Stimulated activated CD4-positive, alpha-beta T cell treated with anti-CD3 and anti-CD28 coated beads, Interleukin-1b, Interleukin-23, amount 100 ng/mL, for 1 hour (primary cell): ENCODE data around the gene SIDT2.
"Not testable (repeated sequence)": the region's sequence is repeated elsewhere in the genome, so short reads cannot be mapped to it uniquely, and the experiment has no call there.

ENCODE experiments used
- DNase-seq, 2 donors: peaks; one replicate each; pipeline ENCODE4 v3.0.0-alpha.2; 2020; ENCODE audit warnings: low read depth in 2 of 2

Gene SIDT2

DNA sequence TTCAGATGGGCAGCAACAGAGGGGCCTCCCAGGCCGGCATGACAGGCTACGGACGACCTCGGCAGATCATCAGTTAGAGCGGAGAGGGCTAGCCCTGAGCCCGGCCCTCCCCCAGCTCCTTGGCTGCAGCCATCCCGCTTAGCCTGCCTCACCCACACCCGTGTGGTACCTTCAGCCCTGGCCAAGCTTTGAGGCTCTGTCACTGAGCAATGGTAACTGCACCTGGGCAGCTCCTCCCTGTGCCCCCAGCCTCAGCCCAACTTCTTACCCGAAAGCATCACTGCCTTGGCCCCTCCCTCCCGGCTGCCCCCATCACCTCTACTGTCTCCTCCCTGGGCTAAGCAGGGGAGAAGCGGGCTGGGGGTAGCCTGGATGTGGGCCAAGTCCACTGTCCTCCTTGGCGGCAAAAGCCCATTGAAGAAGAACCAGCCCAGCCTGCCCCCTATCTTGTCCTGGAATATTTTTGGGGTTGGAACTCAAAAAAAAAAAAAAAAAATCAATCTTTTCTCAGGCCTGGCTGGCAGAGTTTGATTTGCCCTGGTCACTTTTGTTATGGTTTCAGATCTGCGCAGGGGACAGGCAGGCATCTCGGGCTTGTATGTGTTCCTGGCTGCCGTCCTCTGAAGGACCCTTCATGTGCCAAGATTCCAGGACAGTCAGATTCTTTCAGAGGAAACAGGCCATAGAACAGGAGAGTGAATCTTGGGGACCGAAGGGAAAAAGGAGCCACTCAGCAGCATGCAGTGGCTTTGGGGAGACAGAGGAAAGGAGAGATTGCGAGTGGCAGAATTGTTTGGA is 25.9 kb downstream of the SIDT2 start:
- DNase-seq: no peak

DNA sequence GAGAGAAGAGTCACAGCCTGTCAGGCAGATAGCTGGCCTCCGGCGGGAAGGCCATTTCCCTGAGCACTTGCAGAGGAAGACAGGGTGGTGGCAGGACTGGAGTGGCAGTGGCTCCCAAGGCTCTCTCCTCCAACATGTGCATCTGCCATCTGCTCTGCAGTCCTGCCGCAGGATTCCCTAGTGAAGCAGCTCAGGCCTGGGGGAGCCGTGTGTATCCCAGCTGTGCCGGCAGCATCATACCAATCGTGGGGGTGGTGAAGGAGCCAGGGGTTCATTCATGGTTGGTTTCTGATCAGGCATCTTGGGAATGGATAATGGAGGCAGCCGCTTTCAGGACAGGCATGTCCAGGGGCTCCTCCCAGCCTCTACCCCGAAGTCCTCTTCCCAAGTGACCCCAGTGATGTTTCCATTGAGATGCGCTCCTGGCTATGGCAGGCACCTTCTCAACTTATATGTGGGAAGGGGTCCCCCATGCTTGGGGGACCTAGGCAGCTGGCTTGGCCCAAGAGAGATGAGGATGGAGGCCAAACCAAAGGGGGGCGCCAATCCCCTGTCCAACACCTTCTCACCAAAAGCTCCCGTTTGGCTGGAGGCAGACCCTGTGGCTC is 26.8 kb downstream of the SIDT2 start:
- no peak for DNase-seq

DNA sequence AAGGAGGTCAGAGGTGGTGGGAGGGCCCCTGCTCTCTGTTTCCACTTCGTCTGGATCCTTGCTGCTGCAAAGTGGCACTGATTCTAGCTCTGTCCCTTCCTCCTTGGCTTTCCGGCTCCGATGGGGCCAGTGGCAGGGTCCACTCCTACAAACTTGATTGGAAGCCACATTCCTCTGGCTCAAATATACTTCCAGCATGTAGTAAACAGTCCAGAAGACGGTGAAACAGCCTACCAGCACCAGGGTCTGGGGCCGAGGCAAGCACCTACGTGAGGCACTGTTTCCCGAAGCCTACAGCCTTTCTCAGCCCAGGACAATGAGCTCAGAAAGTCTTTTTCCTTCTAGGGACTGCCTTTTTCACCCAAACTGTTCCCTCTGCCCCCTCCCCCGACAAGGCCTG is 27.6 kb downstream of the SIDT2 start:
- not testable (repeated sequence) for DNase-seq

DNA sequence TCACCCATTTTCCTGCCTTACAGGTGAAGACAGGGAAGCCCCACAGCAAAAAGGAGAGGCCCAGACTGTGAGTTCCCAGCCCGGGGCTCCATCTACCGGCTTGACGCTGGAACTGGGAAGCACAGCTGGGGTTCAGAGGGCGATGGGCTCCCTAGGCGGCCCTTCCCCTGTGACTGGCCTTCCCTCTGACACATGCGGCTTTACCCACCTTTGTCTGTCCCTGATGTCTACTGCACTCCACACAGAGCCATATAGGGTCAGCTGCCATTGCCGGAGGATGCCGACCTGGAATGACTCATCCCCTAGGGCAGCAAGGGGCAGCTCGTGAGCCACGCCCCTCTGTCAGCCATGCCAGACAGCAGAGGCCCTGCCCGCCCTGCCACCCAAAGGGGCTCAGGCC is 28.3 kb downstream of the SIDT2 start:
- not testable (repeated sequence) for DNase-seq

DNA sequence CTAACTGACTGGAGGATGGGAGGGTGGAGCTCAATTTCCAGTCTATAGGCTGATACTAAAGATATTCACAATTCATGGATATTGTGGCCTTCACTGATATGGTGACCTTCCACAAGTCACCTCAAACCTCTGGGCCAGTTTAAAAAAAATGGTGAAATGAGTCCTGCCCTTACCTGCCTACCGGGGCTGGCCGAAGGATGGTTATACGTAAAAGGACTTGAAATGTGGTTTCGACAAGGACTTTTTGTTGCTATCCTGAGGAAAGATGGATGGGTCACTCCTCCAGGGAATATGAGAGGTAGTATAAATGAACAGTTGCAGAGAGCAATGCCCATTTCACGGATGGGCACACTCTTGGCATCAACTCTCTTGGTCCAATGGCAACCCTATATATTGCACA is 28.9 kb downstream of the SIDT2 start:
- not testable (repeated sequence) for DNase-seq

DNA sequence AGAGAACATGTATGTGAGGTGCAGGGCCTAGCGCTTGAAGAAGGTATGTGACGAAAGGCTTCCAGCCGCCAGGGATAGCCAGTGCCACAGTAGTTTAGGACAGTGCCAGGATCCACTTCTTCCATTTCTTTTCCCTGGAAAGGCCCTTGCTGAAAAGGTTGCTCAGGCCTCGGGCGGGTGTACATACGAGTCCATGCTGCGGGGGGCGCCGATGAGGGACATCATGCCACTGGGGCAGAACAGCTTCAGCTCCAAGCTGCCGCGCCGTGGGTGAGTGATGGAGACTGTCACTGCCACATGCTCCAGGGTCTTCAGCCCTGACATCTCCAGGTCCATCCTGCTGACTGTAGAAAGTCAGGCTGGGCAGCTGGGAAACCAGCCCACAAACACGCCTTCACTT is 30.2 kb downstream of the SIDT2 start:
- DNase-seq: not testable (repeated sequence)

DNA sequence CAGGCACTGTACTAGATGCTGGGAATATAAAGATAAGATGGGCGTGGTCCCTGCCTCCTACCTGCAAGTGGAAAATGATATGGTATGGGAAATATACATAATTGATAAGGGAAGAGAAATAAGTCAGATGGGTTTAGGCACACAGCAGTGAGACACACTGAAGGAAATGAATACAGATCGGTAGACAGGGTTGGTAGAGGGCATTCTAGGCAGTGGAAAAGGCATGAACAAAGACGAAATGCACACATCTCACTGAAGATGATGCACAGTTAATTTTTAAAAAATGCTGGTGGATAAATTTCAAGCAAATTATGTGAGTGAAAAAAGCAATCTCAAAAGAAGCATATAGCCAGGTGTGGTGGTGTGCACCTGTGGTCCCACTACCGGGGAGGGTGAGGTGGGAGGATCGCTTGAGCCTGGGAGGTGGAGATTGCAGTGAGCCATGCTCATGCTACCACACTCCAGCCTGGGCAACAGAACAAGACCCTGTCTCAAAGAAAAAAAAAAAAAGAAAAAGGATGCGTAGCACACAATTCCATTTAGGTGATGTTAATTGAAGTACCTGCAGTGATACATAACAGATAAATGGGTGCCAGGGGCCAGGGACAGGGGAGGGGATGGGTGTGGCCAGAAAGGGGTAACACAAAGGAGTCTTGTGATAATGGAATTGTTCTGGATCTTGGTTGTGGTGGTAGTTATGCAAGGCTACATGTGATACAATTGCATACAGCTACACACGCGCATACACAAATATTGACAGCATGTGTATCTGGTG is 31.0 kb downstream of the SIDT2 start:
- DNase-seq: not testable (repeated sequence)

DNA sequence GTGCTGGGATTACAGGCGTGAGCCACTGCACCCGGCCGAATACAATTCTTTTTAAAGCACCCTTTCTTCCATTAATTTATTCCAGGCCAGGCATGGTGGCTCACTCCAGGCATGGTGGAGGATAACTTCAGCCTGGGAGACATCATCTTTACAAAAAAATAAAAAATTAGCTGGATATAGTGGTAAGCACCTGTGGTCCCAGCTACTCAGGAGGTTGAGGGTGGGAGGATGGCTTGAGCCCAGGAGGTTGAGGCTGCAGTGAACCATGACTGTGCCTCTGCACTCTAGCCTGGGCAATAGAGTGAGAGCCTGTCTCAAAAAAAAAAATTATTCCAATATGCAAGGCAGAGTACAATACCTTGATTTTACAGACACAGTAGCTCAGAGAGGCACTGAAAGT is 32.1 kb downstream of the SIDT2 start:
- no peak for DNase-seq

DNA sequence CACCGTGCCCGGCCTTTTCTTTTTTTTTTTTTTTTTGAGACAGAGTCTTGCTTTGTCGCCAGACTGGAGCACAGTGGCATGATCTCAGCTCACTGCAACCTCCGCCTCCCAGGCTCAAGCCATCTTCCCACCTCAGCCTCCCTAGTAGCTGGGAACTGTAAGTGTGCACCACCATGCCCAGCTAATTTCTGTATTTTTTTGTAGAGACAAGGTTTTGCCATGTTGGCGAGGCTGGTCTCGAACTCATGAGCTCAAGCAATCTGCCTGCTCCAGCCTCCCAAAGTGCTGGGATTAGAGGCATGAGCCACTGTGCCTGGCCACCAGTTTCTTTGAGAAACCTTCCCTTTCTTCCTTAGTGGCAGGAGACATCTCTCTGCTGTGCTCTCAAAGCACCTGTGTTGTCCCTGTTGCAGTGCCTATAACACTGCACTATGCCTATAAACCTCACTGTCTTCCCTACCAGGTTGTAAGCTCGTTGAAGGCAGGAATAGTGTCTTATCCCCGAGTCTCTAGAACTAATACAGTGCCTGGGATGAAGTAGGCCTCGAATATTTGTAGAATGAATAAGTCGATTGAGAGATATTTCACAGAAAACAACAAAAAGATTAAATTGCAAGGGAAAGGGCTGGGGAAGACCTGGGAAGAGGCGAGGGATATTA is 34.3 kb downstream of the SIDT2 start:
- DNase-seq: no peak

DNA sequence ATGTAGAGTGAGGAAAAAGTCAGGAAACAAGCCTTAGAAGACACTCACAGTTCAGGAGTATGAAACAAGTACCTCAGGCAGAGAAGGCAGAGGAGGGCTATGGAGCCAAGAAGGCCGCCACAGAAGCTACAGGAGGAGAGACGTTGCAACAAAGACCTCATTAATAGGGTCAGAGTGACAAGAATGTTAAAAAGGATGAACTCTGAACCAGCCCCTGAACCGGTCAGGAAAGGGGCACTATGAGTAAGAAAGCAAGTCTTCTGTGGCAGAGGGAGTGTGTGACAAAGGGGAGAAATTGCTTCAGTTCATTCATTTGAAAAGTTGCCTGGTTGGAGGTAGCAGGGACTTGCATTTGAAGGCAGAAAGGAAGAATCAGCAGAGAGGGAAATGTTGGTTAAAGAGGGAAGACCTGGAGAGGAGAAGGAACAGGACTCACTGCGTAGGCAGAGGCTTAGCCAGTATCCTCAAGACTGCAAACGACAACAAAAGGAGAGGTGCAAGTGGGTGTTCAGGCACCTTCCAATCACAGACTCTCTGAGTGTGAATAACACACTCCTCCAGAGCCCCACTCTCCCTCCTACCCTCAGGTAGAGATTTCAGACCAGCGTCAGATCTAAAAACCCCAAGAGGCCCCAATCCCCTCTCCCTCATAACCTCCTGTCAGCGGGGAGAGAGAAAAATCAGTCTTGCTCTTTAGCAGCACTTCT is 36.0 kb downstream of the SIDT2 start:
- DNase-seq: no peak

DNA sequence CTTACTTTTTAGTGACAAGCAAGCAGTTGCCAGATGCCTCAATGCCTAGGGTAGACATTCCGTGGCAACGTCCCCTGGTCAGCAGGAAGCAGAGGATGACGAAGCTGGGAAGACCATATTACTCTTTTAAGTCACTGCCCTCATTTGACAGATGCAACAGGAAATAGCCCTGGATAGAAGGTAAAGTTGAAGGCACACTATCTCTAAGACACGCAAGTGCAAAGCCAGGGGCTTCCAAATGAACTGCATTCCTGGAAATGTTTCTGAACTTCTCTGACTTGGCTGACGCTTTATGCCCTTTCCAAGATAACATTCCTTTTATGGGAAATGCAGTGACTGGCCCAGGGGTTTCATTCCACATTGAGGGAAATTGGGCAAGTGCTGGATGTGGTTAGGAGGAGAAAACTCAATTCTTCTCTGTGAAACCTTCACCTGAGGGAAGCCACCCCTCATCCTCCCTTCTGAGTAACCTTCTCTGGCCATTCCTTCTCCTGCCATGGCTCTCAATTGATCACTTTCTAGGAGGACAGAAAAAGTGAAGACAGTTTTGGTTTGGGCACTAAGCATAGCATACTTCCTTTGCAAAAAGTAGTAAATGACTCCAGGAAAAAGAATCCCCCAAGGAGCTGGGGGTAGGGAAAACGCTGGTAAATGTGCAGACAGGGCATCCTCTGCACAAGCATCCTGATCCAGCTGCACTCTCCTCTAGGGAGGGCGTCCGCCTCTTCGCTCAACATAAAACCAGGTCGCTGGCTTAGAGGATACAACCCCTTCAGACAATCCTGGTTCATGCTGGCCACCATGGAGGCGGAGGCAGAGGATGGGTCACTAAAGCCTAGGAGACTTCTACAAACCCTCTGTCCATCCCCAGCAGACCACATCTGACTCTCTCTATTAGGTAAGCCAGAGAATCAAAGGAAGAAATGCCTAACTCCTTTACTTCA is 38.9 kb downstream of the SIDT2 start:
- no peak for DNase-seq

DNA sequence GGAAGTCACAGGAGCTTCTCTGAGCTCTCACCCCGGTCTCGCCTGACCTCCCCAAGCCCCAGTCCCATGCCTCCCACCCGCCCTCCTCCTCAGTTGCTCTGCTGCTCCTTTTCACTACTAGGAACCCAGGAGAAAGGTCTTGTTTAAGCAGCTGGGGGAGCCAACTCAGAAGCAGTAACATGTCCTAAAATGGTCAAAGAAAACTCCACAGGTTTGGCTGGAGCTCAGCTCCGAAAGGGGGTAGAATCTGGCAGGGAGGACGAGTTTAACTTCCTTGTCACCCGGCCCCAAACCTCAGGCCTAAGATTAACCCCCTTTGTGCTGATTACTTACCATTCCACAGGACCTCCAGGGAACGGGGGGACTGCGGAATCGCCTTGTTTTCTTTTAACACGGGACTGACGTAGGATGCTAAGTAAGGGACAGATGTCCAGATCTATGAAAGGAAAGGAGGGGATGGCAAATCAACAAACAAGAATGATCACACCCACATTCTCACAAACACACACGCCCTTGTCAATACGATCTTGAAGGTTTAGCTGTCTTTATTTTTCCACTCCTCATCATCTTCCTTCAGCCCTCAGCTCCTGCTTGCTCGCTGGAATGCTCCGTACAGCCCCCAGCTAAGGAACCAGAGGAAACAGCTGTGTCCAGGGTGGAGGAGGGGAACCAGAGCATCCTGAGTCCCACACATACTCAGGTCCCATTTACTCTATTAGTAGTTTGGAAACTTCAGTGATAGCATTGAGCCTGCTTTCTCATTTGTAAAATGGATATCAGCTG is 39.8 kb downstream of the SIDT2 start:
- no peak for DNase-seq

DNA sequence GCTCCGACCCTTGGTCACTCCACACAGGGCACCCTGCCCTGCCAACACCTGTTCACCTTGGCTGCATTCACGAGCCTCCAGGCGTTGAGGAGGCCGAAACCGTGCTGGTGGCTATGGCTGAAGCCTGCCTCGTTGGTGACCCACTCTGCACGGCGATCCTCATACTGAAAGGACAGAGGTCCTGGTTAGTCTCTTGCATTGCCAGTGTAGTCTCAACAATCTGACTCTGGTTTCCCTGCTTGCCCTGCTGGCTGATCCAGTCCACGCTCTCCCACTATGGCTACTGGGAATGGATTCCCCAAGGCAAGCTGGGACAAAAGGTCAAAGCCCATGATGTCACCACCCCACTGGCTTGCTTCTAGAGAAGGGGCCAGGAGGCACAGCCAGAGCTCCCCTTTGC is 40.5 kb downstream of the SIDT2 start:
- DNase-seq: no peak

DNA sequence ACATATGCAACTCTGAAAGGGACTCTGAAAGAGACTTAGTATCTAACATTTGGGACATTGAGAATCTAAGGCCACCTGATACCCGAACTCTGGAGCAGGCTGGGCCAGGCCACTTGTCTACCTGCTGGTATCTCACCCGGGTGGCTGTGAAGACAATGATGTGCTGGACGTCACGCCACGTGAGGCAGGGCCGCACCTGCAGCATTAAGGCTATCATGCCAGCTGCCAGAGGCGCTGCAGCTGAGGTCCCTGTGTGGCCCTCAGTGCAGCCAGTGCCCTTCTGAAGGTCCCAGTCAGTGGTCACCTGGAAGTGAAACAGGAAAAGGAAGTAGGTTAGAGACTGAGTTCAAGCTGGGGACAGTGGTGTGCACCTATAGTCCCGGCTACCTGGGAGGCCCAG is 40.9 kb downstream of the SIDT2 start:
- DNase-seq: no peak

DNA sequence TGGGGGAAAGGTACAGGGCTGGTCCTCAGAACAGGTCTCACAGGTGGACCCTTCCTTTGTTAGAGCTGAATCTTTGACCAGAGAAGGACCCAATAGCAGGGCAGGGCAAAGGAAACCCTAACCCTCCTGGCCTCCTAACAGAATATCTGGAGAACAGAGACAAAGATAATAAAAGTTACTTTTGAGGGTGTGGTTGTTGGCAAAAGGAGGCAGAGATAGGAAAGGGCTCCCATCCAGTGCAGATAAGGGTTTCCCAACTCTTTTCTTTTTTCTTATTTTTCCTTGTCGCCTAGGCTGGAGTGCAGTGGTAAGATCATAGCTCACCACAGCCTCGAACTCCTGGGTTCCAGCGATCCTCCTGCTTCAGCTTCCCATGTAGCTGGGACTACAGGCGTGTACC is 41.5 kb downstream of the SIDT2 start:
- no peak for DNase-seq

DNA sequence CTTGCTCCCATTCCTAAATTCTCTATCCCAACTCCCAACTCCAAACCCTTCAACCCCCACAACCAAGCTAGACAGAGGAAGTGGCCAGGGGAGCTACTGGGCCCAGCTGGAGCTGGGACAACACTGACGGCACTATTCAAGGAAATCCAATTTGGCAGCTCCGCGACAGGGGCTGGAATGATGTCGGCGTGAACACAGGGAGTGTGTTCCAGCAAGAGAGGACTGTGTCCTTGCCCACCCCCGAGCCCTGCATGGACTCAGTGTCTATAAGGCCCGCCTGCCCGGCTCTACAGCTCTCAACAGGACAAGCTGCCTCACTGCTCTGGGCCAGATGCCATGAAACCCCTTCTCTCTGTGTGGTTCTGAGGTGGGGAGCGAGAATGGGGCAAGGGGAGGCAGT is 42.0 kb downstream of the SIDT2 start:
- no peak for DNase-seq

DNA sequence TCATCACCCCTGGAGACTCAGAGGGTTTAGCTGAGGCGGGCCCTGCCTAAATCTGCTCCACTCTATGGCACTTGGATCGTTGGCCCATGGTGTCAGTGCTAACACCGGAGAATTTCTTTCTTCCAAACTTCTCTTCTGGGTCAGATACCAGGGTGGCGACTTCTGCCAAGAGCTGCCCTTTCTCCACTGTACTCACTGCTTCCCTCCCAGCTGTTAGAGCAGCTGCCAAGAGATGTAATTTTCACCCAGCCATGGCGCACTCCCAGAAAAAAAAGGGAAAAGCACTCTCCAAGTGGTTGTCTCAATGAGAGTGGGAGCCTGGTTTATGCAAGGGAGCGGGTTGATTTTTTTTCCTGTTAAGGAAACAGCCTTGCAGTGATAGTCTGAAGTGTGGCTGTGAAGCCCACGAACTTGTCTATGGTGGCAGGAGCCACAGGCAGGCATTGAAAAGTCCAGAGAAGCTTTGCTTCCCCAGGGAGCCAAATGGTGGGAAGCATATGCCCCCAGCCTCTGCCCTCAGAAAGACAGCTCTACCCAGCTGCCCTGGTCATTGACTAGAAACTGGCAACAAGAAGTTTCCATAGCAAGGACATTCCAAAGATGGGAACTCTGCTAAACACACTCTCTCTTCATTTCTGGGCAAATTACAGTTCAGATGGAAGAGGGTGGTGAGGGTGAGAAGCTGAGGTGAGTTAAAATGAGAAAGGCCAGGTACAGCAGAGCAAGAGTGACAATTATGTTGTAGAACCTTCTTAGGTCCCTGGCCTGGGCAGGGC is 42.6 kb downstream of the SIDT2 start:
- no peak for DNase-seq

DNA sequence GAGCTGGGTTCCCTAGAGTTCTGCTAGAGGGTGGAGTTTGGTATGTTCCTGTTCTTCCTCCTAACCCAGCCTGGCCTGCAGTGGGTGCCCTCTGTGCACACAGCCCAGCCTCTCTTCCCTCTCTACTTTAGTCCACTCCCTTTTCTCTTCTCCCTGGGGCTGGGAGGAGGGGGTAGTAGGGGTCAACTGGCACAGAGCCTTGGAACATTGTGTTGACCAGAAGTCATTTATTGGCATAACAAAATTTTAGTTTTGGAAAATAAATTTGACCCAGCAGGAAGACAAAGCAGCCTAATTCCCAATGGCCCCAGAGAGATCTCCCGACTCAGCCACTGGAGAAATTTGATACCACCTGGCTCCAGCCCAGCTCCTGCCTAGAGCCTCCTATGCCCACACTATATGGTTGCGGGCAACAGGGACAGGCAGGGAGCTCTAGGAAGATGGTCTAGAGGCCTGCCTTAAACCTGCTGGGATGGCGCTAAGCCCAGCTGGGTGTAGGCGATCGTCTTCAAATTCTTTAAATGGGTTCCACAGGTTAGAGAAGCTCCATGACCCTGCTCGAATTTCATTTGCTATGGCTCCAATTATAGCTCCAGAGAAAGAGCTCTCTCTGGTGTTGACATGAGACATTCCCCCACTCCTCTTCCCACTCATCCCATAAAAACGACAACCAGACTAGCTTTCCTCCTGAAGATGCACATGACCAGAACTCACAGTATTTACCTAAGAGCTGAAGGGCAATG is 43.4 kb downstream of the SIDT2 start:
- DNase-seq: no peak
